ENCODE data around the gene C3orf49.

The C3orf49 gene

DNA sequence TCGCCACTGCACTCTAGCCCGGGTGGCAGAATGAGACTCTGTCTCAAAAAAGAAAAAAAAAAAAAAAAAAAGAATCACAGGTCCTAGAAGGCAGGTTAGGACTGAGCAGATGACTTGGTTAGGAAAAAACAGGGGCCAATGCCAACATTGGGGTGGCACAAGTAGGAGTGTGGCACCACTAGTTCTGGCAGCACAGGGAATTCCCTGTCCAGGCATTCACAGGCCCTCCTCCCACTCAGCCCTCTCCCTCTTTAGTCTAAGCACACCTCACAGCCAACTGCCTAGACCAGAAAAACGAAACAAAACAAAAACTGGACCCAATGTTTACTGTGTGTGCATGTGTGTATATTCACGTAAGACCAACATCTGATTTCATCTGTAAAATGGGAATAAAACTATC lies 34.0 kb downstream of the C3orf49 start:
- FAIRE-seq: no peak

DNA sequence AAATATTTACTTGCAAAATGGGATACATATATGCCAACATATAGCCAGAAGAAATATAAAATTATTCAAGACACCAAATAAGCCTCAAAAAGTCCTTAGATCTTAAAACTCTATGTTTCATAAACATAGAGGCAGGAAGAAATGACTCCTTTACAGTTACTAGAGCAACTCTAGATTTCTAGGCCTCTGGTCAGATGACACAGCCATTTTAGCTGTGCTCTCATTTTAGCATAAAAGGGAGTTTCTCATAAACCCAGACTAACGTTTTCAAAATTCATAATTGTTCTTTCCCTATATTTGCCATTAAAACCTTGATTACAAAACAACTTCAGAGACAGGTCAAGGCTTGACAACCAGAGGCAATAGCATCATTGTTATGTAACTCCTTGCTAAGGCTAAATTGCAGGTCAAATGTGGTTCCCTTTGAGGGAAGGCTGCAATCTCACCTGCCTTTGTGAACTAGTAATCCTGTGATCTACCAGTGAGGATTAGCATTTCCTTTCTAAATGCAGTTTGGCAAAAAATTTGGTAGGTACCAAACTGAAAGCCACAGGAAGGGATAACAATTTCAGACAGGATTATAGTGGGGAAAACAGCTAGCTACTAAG lies 36.3 kb downstream of the C3orf49 start:
- no peak for FAIRE-seq

DNA sequence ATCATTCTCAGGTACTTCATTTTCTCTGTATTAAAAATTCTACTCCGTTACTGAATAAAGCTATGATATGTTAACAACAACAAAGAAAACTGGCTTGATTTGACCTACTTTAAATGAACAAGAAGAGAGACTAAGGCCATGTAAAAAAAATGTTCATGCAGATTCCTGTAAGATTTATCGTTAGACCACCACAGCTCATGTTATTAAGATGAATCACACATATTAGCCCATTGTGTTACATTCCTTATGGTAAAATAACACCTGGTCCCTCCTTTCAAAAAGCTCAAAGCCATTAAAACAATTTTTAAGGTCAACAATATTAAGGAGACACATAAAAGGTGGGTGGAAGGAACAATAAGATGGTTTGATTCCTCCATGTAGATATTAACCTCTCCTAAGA lies 38.2 kb downstream of the C3orf49 start:
- no peak for FAIRE-seq

DNA sequence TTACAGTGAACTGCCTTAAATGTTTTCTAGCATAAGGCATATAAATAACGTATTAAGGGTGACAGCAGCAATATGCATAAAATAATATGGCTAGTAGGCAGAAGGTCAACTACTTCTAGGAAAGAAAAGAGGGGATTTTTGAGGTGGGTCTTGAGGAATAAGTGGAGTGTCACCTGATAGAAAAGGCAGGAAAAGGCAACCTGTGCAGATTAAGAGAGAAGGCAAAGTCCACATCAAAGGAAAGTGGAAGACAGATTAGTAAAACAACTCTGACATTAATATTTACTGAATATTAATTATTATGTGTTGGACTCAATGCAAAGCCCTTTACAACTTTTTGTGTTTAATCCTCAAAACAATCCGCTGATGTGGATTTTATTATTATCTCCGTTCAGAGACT lies 41.7 kb downstream of the C3orf49 start:
- FAIRE-seq: no peak

DNA sequence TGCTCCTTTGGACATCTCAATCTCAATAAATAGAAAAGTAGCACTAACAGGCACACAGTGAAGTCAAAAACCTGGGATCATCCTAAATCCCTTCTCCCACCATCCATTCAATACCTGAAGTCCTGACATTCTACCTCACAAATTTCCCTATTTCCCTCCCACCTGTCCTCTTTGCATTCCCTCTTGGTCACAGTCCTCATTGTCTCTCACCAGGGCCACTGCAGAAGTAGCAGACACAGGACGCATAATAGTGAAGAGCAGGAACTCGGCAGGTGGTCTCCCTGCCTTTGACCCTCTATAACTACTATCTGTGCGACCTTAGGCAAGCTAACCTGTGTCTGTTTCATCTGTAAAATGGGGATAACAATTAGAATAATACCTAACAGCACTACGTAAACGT lies 42.2 kb downstream of the C3orf49 start:
- FAIRE-seq: no peak

DNA sequence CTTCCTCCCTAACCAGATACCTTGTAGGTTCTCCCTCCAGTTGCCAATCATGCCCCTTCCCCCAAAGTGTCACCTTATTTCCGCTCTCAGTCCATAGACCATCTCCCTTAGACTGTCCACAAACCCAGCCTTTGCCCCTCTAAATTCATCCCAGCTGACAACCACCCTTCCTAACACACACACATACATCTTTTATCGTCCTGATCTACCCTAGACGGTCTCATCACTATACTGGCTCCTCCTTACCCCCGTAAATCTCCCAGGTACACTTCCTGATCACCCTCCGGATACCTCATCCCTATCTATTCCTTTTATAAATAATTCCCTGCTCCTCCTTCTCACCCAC lies 43.7 kb downstream of the C3orf49 start:
- no peak for FAIRE-seq

DNA sequence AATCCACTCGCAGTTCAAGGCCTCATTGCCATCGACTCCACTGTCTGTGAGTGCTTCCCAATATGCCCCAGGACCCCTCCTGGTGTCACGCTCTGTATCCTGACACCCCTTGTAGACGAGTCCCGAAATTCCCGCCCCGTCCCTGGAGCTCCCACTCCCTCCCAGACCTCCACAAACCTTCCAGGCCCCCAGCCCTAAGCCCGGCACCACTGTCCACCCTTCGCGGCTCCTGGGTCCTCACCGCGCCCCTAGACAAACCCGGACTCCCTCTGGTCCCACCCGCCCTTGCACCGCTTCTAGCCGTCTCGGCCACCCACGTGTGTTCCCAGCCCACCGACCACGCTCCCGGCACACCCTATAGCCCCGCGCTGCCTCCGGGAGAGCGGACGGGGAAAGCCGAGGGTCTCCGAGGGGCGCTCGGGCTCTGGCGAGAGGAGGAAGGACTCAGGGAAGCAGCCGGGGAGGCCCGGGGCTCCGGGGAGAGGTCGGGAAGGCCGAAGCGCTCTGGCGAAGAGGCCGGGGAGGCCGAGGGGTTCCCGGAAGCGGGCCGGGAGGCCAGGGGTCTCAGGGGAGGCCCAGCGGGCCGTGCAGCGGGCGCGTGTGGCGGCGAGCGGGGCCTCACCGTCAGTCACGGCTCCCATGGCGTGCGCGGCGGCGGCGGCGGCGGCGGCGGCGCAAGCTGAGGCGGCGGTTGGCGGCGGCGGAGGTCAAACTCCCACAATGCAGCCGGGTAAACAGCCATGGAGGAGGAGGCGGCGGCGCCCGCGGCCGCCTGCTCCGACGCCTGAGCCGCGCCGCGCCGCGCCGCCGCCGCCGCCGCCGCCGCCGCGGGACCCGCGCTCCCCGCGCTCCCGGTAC lies 44.3 kb downstream of the C3orf49 start, which contains the start of the genes ATXN7 and THOC7:
TSS of gene ATXN7 (plus strand) at position 718 of the 858 bp plus-strand sequence. CDS start 48,732 bp downstream, outside the sequence.
TSS of gene THOC7 (minus strand) at position 656 of the 858 bp plus-strand sequence. CDS start at position 641, 15 bp downstream.
- no peak for FAIRE-seq

DNA sequence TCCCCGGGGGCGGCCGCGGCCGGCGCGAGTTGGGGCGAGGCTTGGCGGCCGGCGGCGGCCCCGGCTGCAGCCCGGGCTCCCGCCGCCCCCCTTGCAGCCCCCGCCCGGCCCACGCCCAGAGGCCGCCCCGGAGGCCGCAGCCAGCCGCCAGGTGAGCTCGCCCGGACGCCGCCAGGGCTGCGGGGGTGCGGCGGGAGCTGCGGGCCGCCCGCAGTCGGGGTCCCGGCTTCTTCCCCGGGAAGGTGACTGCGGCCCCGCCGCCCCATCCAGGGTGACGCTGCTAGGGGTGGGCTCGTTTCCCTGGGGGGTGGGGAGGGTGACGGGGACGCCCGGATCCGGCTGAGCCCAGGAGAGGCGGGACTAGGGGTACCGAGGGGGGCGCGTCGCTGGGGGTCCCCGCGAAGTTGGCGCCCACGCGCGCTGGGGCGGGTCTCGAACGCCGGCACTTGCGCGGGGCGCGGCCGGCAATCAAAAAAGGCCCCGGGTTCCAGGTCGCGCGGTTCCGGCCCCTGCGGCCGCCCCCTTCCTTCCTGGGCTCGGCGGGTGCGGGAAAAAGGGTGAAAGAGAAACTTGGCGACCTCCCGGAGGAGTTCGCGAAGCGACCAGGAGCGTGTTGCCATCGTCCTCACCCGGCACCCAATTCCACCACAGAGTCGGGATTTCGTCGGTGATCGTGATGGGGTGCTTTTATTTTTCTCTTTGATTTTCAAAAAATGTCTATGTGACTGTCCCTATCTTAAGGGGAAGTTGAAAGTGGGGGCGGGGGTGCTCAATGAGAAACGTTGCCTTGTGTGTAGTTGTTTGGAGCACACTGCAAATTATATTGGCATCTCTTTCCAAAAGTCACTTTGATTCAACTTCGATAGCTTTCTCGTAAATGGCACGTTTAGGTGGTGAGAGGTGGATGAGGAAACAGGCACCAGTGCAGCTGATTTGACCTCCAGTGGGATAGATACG lies 45.2 kb downstream of the C3orf49 start:
- FAIRE-seq: no peak

DNA sequence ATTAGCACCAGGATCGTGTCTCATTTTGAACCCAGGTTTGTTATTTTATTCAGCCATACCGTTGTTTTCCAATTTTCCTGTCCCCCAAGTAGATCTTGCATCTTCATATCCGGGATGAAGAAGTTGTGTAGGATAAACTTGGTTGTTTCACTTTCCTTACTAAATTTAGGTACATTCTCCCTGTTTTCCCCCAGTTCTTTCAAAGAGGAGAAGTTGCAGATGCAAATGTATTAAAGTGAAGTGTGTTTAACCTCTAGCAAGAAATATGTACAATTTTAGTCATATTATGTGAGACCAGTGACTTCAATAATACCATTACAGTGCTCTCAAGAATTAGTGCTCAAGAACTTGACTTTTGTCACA lies 45.8 kb downstream of the C3orf49 start:
- no peak for FAIRE-seq

DNA sequence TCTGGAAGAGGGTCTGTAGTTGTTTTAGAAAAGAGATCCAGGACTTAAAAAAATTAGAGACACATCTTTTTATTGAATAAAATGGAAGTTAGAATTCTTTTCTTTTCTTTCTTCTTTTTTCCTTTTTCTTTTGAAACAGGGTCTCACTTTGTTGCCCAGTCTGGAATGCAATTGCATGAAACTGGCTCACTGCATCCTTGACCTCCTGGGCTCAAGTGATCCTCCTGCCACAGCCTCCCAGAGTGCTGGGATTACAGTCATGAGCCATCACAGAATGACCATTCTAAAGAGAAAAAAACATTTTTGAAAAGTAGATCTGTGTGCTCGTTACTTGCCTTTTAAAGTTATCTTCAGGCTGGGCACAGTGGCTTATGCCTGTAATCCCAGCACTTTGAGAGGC lies 48.1 kb downstream of the C3orf49 start:
- FAIRE-seq: no peak

DNA sequence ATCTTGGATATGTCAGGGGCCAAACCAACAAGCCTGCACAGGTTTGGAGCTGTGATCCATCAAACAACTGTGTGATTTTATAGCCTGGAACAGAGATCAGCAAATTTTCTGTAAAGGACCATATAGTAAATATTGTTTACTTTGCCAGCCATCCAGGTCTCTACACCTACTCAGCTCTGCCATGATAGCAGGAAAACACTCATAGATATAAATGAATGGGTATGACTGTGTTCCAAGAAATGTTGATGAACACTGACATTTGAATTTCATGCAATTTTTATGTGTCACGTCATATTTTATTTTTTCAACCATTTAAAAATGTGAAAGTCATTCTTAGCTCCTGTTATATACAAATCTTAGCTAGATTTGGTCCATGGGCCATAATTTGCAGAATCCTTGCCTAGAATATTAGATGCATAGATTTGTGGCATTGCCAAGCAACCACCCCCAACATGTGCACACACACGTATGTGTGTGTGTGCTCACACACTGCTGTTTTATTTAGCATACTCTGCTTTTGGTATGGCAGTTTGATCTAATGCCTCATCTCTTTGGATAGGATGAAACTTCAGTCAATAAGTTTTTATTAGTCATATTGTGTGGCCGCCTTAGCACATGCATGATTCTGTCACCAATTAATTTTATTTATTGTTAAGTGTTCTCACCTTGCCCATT lies 51.0 kb downstream of the C3orf49 start:
- FAIRE-seq: no peak

DNA sequence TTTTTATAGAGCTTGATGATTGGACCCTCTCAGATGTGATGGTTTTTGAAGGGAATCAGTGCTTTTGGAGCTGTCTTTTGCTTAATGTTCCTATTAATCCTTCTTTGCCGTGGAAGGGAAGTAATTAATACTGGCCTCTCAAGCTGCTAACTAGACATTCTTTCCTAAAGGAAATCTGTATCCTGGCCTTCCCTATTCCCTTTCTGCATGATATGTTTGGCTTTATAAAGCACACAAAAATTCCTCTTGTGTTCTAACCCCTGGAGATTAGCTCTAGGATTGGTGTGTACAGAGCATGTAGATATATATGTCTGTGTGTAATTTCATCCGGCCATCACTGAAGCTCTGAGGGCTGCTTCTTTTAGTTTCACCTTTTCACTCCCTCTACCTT lies 51.5 kb downstream of the C3orf49 start:
- no peak for FAIRE-seq

DNA sequence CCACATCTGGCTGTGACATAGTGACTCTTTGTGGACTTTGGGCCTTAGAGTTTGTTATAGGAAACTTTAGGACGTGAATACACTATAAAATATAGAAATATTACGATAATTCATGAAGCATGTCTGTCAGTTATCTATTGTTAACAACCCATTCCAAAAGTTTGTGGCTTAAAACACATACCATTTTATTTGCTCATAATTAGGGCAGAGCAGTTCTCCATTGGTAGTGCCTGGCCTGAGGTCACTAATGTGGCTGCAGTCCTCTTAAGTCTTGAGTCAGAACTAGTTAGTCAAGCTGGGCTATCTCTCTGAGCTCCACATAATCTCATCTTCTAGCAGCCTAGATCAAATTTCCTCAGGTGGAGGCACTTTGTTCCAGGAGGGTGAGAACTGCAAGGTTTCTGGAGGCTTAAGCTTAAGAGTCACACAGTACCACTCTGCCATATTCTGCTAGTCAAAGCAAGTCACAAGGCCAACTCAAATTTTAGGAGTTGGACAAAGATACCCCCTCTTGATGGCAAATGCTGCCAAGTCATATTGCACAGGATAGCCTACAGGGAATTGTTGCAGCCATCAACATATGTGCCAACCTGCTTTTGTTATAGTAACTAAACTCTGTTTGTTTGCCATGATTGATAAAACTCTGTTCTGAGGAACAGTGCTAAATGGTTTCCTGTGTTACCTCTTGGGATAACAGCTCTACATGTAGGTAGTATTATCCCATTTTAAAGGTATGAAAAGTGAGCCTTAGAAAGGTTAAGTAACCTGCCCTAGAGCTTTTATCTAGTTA lies 53.2 kb downstream of the C3orf49 start:
- no peak for FAIRE-seq

DNA sequence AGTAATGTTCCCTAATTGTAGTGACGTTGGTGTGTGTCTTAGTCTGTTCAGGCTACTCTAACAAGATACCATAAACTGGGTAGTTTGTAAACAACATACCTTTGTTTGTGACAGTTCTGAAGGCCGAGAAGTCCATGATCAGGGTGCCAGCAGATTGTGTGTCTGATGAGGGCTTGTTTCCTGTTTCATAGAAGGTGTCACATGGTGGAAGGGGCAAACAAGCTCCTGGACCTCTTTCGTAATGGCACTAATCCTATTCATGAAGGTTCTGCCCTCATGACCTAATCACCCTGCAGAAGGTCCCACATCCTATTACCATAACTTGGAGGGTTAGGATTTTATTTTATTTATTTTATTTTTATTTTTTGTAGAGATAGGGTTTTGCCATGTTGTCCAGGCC lies 55.7 kb downstream of the C3orf49 start:
- no peak for FAIRE-seq

DNA sequence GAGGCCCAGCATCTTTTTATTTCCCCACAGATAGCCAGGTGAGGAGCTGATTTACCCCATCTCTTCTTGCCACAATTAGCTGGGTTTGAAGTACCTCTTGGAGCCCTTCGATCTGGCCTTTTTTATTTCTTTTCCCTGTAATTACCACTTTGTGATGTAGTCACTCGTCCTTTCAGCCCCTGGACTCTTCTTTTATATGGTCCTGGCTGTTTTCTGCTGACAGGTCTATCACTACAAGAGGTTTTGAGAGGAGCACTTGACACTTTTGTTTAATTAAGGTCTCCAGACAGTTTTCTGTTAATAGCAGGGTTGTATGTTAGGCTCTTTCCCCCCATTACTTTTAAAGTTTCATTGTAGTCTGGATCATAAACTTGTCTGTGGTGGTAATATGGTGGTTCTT lies 56.4 kb downstream of the C3orf49 start:
- no peak for FAIRE-seq

DNA sequence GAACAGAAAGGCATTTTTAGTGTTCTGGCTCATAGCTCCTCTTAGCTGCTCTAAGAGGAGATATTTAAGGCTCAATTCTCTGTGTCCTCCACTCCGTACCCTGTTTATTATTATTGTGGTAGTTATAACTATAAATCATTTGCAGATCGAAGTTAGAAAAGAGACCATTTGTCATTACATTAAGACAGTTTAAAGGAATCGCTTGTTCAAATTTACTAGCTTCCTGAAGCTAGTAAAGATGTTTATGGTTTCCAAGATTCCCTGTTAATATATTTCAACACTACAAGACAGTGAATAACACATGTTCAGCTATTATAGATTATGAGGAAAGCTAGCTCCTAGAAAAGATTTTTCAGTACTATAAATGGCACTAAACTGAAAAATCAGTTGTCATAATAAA lies 57.2 kb downstream of the C3orf49 start:
- FAIRE-seq: no peak

DNA sequence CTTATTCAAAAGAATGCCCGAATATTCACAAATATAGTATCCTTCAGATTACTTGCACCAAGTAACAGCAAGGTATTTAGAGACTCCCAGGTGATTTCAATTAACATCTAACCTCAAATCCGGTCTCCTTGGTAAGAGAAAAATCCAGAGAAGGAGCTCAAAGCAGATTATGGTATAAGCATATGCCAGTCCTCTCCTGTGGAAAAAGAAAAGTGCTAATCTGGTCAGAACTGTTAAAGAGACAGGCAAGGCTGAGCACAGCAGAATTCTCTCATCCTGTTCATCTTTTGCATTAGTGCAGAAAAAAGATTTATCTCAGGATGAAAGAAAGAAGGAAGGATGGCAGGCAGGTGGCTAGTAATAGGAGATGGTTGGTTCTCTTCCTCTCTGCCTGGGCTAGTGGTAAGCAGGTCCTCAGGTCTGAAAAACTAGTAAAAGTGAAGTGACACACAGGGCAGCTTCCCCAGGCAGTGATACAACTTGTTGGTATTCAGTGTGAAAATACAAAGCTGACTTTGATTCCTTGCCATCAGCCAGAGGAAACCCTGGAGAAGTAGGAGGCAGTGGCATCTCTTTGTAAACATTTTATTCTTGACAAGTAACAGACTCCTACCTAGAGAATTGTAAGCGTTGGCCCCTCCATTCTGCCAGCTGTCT lies 58.8 kb downstream of the C3orf49 start:
- no peak for FAIRE-seq

DNA sequence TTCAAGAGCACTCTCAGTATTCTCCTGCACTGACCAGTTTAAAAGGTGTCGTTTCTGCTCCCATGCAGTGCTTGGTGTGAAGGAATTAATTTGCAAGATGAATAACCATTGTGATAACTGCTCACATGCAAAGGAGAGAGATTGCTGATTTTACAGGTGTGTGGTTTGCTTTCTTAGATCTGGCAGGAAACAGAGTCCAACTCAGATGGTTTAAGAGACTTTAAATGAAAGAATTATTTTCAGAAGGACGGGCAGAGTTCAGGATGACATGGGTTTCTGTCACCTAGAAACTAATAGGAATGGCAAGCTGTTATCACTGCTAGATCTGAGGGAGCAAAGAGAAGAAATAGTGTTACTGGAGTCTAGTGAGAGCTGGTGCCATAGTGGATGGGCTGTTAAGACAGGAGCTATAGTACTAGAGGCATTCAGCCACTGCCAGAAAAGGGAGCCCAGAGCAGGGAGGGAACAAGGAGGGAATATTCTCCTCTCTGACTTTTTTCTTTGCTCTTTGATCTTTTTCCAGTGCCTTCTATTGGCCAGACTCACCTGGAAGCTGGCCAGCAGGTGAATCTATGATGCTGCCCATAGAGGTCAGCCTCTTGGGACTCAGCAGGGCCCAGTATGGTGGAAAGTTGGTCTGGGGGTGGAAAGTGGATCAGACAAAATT lies 59.4 kb downstream of the C3orf49 start:
- FAIRE-seq: no peak

DNA sequence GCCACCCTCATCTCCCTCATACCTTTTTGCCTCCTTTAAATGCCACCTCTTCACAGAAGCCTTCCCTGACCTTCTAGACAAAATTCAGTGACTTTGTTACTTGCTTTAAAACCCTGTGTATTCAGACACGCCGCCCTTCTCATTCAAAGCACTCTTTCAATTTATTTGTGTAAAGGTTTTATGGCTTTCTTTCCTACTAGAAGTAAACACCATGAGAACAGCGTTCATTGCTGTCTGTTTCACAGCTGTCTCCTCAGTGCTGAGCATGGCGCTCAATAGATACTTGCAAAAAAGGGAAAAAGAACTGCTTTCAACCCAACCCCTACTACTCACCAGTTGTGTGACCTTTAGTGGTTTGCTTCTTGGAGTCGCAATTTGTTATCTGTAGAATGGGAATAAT lies 61.6 kb downstream of the C3orf49 start:
- no peak for FAIRE-seq

DNA sequence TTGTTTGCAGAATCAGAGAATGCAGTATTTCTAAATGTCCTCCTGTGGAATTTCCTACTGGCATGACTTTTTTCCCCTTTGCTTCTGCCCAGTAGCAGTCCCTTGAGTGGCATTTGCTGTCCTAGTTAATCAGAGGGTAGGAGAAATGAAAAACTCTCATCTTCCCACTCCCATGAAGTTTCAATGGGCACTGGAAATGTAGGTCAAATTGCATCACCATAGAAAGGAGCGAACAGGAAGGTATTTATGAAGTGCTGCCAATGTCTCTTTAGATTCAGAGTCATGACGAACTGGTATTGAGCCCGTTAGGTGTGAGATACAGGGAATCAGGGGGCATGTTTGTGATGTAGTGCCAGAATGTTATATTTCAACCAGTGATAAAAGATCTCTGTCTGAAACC lies 67.8 kb downstream of the C3orf49 start:
- no peak for FAIRE-seq

DNA sequence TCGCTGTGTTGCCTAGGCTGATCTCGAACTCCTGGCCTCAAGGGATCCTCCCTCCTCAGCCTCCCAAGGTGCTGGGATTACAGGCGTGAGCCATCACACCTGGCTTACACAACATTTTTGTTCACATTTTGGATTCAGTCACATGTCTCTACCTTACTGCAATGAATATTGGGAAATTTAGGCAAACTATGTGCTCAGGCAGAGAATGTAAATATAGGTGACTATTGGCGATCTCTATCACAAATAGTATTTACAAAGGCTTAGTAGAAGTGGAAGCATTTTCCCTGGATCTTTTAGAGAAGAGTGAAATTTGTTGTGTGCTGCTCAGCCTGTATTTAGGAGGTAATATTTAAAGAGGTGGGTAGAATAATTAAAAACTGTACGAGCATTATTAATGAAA lies 72.4 kb downstream of the C3orf49 start:
- FAIRE-seq: no peak

Measured in TTC549 (cell line).